Left cardiac atrium (tissue), 4 donors: ENCODE measurements around the gene THADA. TPM values are rescaled to one million over a fixed set of nuclear protein-coding genes. Genes with fewer than 3 reads are reported as not detected.

Experiments used
- ATAC-seq, 2 donors: fragments of 200-7000 bp; cut with Tn5 transposase; one replicate each; pipeline ENCODE4 v1.9.1; 2020; ENCODE audit warnings: mild to moderate bottlenecking in 2 of 2, moderate library complexity in 2 of 2
- DNase-seq: peaks from one replicate; pipeline ENCODE4 v3.0.0-alpha.2; 2020
- intact Hi-C, 2 donors: fragments of 100-400 bp; cut with DNase I; formaldehyde crosslinking; loops; one replicate each; pipeline versions ENCODE4 v1.14.1 to v1.15.1; 2022 to 2023
- total RNA-seq, 2 donors: library from RNA; stranded (reverse); fragmentation: NEBNext Ultra II Directional; extraction: Animal tissue kit (Norgen Biotek cat#: 25700); gene quantifications; one replicate each; pipeline ENCODE4 v1.2.1, GENCODE V29; 2021
- donor health status: DM: no; HTN: yes; CAD: no.
- donor health status: DM: no; HTN: yes; CAD: no; lungs with severe emphysema.
- donor health status: DM: yes; HTN: yes; CAD: no.
- donor health status: Dilated cardiomyopathy.

Gene THADA
- total RNA-seq, 2 donors from 2014 or later, result 19.2 to 21.5 TPM

- ATAC-seq, result peak in 1 of 2 donors; percentile 32
- intact Hi-C loops, result loop anchor here in 1 of 2 donors (5.0 to 10.0 kb wide), 2 partner anchors 254 to 259 kb away; no protein-coding TSS in a partner anchor
- DNase-seq, result no peak
These were observed 362.3 kb downstream of the THADA start for GRCh38 chr2:43233218-43234212.

- ATAC-seq (no peak), DNase-seq (no peak)
- intact Hi-C loops, result loop anchor here (2.0 to 10.0 kb wide), 3 partner anchors 254 to 256 kb away; no protein-coding TSS in a partner anchor
These were observed 364.6 kb downstream of the THADA start for GRCh38 chr2:43230951-43231827.

- ATAC-seq (no peak), DNase-seq (no peak)
- intact Hi-C loops, result loop anchor here (2.0 to 10.0 kb wide), 3 partner anchors 254 to 257 kb away; no protein-coding TSS in a partner anchor
These were observed 365.4 kb downstream of the THADA start for GRCh38 chr2:43230351-43230885.

- ATAC-seq, result no peak
- intact Hi-C loops, result loop anchor here (2.0 to 10.0 kb wide), 7 partner anchors 94 to 400 kb away; no protein-coding TSS in a partner anchor
- no peak for DNase-seq
These were observed 366.8 kb downstream of the THADA start for GRCh38 chr2:43228756-43229659.

GRCh38 chr2:43228321-43228751 is 367.5 kb downstream of the THADA start:
- DNase-seq (no peak), ATAC-seq (no peak)
- intact Hi-C loops, result loop anchor here (2.0 to 10.0 kb wide), 7 partner anchors 94 to 400 kb away; no protein-coding TSS in a partner anchor

- ATAC-seq, result no peak
- intact Hi-C loops, result loop anchor here (2.0 to 10.0 kb wide), 7 partner anchors 93 to 399 kb away; no protein-coding TSS in a partner anchor
- no peak for DNase-seq
These were observed 368.0 kb downstream of the THADA start for GRCh38 chr2:43227830-43228281.

- intact Hi-C loops, result loop anchor here (5.0 to 10.0 kb wide), 4 partner anchors 92 to 372 kb away; no protein-coding TSS in a partner anchor
- ATAC-seq, result peak; percentile 66 to 76
These were observed 368.6 kb downstream of the THADA start for GRCh38 chr2:43226955-43227829.

GRCh38 chr2:43226558-43226954 is 369.3 kb downstream of the THADA start, which contains the start of gene ZFP36L2:
ZFP36L2 (minus strand) TSS chr2:43226606; CDS start chr2:43226315, 291 bp downstream.
- ATAC-seq (peak; percentile 80 to 84), DNase-seq (peak; percentile 98)
- intact Hi-C loops, result loop anchor here (5.0 to 10.0 kb wide), 4 partner anchors 92 to 372 kb away; no protein-coding TSS in a partner anchor

More at GRCh38 chr2:43226955-43227829, 368.6 kb downstream of the THADA start:
- peak; percentile 95 for DNase-seq

- DNase-seq (peak; percentile 80), ATAC-seq (peak; percentile 9 to 17)
- intact Hi-C loops, result loop anchor here (5.0 to 10.0 kb wide), 4 partner anchors 91 to 371 kb away; no protein-coding TSS in a partner anchor
These were observed 369.9 kb downstream of the THADA start for GRCh38 chr2:43225788-43226557.

GRCh38 chr2:43225093-43225787 is 370.6 kb downstream of the THADA start:
- DNase-seq, result peak; percentile 59
- intact Hi-C loops, result loop anchor here (5.0 to 10.0 kb wide), 4 partner anchors 90 to 370 kb away; no protein-coding TSS in a partner anchor
- no peak for ATAC-seq

- intact Hi-C loops, result loop anchor here (5.0 to 10.0 kb wide), 4 partner anchors 90 to 370 kb away; no protein-coding TSS in a partner anchor
- ATAC-seq, result no peak
- DNase-seq, result no peak
These were observed 371.2 kb downstream of the THADA start for GRCh38 chr2:43224571-43225092.

- intact Hi-C loops, result loop anchor here in 1 of 2 donors (10.0 kb wide), 2 partner anchors 89 to 369 kb away; no protein-coding TSS in a partner anchor
- ATAC-seq (no peak), DNase-seq (peak; percentile 73)
These were observed 371.7 kb downstream of the THADA start for GRCh38 chr2:43224131-43224570.

- ATAC-seq (no peak), DNase-seq (no peak)
- intact Hi-C loops, result loop anchor here in 1 of 2 donors (10.0 kb wide), 2 partner anchors 89 to 369 kb away; no protein-coding TSS in a partner anchor
These were observed 372.3 kb downstream of the THADA start for GRCh38 chr2:43223521-43224001.
